B cell (primary cell): ENCODE data around the gene VAV2. TPM values are rescaled to one million over a fixed set of nuclear protein-coding genes. Genes with fewer than 3 reads are reported as not detected.

Experiments used
- ATAC-seq: fragments of 200-7000 bp; cut with Tn5 transposase; one replicate; pipeline ENCODE4 v1.10.0; 2021; ENCODE audit warnings: low read depth, mild to moderate bottlenecking, moderate number of reproducible peaks, moderate library complexity
- CTCF ChIA-PET: fragments of 350-600 bp; sonication (Branson Sonifier 250); formaldehyde crosslinking; loops from one replicate; lab custom pipeline; 2021; ENCODE audit warnings: antibody characterized with exemption, inconsistent platforms; lab: Charles Lee
- POLR2A ChIA-PET: fragments of 350-600 bp; sonication (Branson Sonifier 250); formaldehyde crosslinking; loops from one replicate; lab custom pipeline; 2021; ENCODE audit warnings: antibody characterized with exemption; lab: Charles Lee
- DNase-seq: peaks from one replicate; pipeline ENCODE4 v3.0.0; 2013
- H2AFZ ChIP-seq: 2 replicates; pipeline ENCODE4 v1.6.1; 2012; ENCODE audit warnings: mild to moderate bottlenecking, low read depth, low read length; ENCODE audit not compliant: insufficient read depth, poor library complexity, severe bottlenecking
- H3K27ac ChIP-seq, 2 donors: 1 replicate in 1 of 2; 2 replicates in 1 of 2; pipeline ENCODE4 v1.5.1; 2012 to 2013; ENCODE audit warnings: low read length in 2 of 2, mild to moderate bottlenecking in 2 of 2, moderate library complexity in 1 of 2
- H3K27me3 ChIP-seq, 4 experiments: fragments of 200-600 bp in 1 of 4; sonication (generic) in 1 of 4; replicated peaks in 1 of 4; 1 replicate in 2 of 4; 2 replicates in 2 of 4; pipeline versions ENCODE4 v1.6.1 to v1.7.0; 2013 to 2016; ENCODE audit warnings: low read length in 3 of 4, mild to moderate bottlenecking in 2 of 4, mixed read lengths in 1 of 4, moderate library complexity in 1 of 4; ENCODE audit not compliant: insufficient read depth in 4 of 4, control insufficient read depth in 3 of 4; ENCODE audit errors: control extremely low read depth in 1 of 4
- H3K36me3 ChIP-seq, 2 experiments: replicated peaks in 1 of 2; 1 replicate in 1 of 2; 2 replicates in 1 of 2; pipeline versions ENCODE4 v1.6.1 to v1.7.1; 2013; ENCODE audit warnings: low read length in 1 of 2; ENCODE audit not compliant: insufficient read depth in 2 of 2, control insufficient read depth in 1 of 2; ENCODE audit errors: control extremely low read depth in 1 of 2, extremely low read depth in 1 of 2
- H3K4me1 ChIP-seq, 2 donors: fragments of 200-600 bp in 1 of 2; sonication (generic) in 1 of 2; 1 replicate in 1 of 2; 2 replicates in 1 of 2; pipeline versions ENCODE4 v1.5.1 to v1.6.1; 2013 to 2017; ENCODE audit warnings: low read length in 2 of 2; ENCODE audit not compliant: control insufficient read depth in 2 of 2, insufficient read depth in 2 of 2
- H3K4me2 ChIP-seq: replicated peaks from 2 replicates; pipeline ENCODE3; 2012; ENCODE audit warnings: mild to moderate bottlenecking, low read depth, low read length; ENCODE audit not compliant: poor library complexity, severe bottlenecking
- H3K4me3 ChIP-seq, 5 experiments: fragments of 200-600 bp in 1 of 5; sonication (generic) in 1 of 5; 1 replicate in 3 of 5; 2 replicates in 2 of 5; pipeline versions ENCODE4 v1.5.1 to v1.7.0; 2011 to 2016; ENCODE audit warnings: low read length in 4 of 5, mild to moderate bottlenecking in 4 of 5, low read depth in 2 of 5, control low read depth in 1 of 5, moderate library complexity in 1 of 5; ENCODE audit not compliant: insufficient read depth in 1 of 5; ENCODE audit errors: control extremely low read depth in 1 of 5, extremely low read depth in 1 of 5
- H3K79me2 ChIP-seq: fragments of 200-600 bp; sonication (generic); one replicate; pipeline ENCODE4 v1.6.0; 2016; ENCODE audit warnings: low read length; ENCODE audit not compliant: control insufficient read depth, insufficient read depth
- H3K9ac ChIP-seq: fragments of 200-600 bp; sonication (generic); 2 replicates; pipeline ENCODE4 v1.6.1; 2017; ENCODE audit warnings: mild to moderate bottlenecking, low read length, moderate library complexity
- H3K9me3 ChIP-seq, 3 donors: one replicate each; pipeline versions ENCODE4 v1.6.1 to v1.7.1; 2013; ENCODE audit warnings: low read length in 2 of 3; ENCODE audit not compliant: control insufficient read depth in 2 of 3, insufficient read depth in 1 of 3; ENCODE audit errors: control extremely low read depth in 1 of 3
- H4K20me1 ChIP-seq: 2 replicates; pipeline ENCODE4 v1.6.0; 2012; ENCODE audit warnings: mild to moderate bottlenecking, low read length; ENCODE audit not compliant: insufficient read depth, control insufficient read depth, poor library complexity, severe bottlenecking
- H3K27ac Mint-ChIP-seq: one replicate; pipeline ENCODE4 v1.8.0; 2021; ENCODE audit warnings: mixed read lengths
- H3K27me3 Mint-ChIP-seq: one replicate; pipeline ENCODE4 v1.8.0; 2021; ENCODE audit warnings: mixed read lengths
- H3K4me1 Mint-ChIP-seq: one replicate; pipeline ENCODE4 v1.8.0; 2021; ENCODE audit warnings: mixed read lengths
- H3K4me3 Mint-ChIP-seq: one replicate; pipeline ENCODE4 v1.8.0; 2021; ENCODE audit warnings: mixed read lengths
- H3K9me3 Mint-ChIP-seq: one replicate; pipeline ENCODE4 v1.8.0; 2022; ENCODE audit warnings: mixed read lengths; ENCODE audit not compliant: insufficient read depth
- CTCF ChIP-seq: fragments of 200-600 bp; IDR thresholded peaks from one replicate; pipeline ENCODE4 v1.8.0; 2022; ENCODE audit warnings: antibody characterized with exemption, mild to moderate bottlenecking
- EZH2 ChIP-seq: IDR thresholded peaks from 2 replicates; pipeline ENCODE4 v1.6.1; 2012; ENCODE audit warnings: borderline replicate concordance, low read depth, mild to moderate bottlenecking, moderate library complexity, low read length; ENCODE audit not compliant: insufficient read depth, poor library complexity, severe bottlenecking
- WGBS: methylation state at CpG from one replicate; pipeline ENCODE4 v1.1.5; 2013; ENCODE audit warnings: missing lambda C conversion rate; ENCODE audit not compliant: insufficient coverage; 5-methylcytosine and 5-hydroxymethylcytosine counted together
- intact Hi-C: fragments of 100-400 bp; cut with micrococcal nuclease; formaldehyde crosslinking; loops from one replicate; pipeline ENCODE4 v1.10.0; 2022
- polyA plus RNA-seq: library from polyadenylated mRNA; depleted of rRNA; stranded (reverse); fragments of >200 nt; gene quantifications from 2 replicates; pipeline ENCODE4 v1.2.3, GENCODE V29; 2012
- total RNA-seq, 2 donors: library from RNA; stranded (reverse); fragments of 120-200 nt in 1 of 2; gene quantifications; 1 replicate in 1 of 2; 2 replicates in 1 of 2; pipeline versions ENCODE4 v1.2.3 to v1.2.4, GENCODE V29; 2013 to 2022

VAV2 gene
- total and polyA plus RNA-seq, 2 donors (not counting 1 experiment from before 2014, with no cell fraction given) = 34.4 to 128 TPM

GRCh38 chr9:133979921-133980863 is 11.9 kb downstream of the VAV2 start:
- Mint-ChIP-seq H3K4me3 (peak overlapping the region; percentile 80), H3K27ac (peak overlapping the region; percentile 71), H3K9me3 (no peaks in the 10 kb centered on the region), H3K27me3 (no peaks in the 10 kb centered on the region), H3K4me1 (peaks cover 72% of the 10 kb centered on the region)
- Histone ChIP-seq H3K27ac (peak overlapping the region; percentile 34 to 76), H3K36me3 (peaks cover 0 to 9% of the 10 kb centered on the region in 2 experiments), H3K9me3 (no peaks in the 10 kb centered on the region), H3K27me3 (no peaks in the 10 kb centered on the region), H3K4me1 (peaks cover 47 to 49% of the 10 kb centered on the region in 2 donors), H4K20me1 (peaks cover 100% of the 10 kb centered on the region), H3K9ac (peak overlapping the region; percentile 50), H3K4me3 (peak overlapping the region in 3 of 5 experiments; percentile 26 to 46 (median 30)), H3K4me2 (peak overlapping the region; percentile 87), H3K79me2 (peaks cover 100% of the 10 kb centered on the region), H2AFZ (no peak overlapping the region)
- ChIA-PET CTCF (interaction anchor here (1.7 kb wide), 1 partner anchor 14 kb away, joined by 9 read pairs; no protein-coding TSS in a partner anchor), POLR2A (interaction anchor here (0.7 to 1.4 kb wide), 2 partner anchors 24 to 25 kb away, joined by 3 read pairs; no protein-coding TSS in a partner anchor)
- 79% methylated on average over 19 of the region's 22 CpGs for WGBS
- no peak for TF ChIP-seq EZH2
- TF ChIP-seq CTCF = no peak
- no peak for ATAC-seq
- intact Hi-C loops = no loop called here
- DNase-seq = no peak
